Neural crest cell (in vitro differentiated cells): Measurements from ENCODE around the gene LCP2. TPM values are rescaled to one million over a fixed set of nuclear protein-coding genes. Genes with fewer than 3 reads are reported as not detected.
"Not testable (repeated sequence)": the region's sequence is repeated elsewhere in the genome, so short reads cannot be mapped to it uniquely, and the experiment has no call there.

Source experiments
- DNase-seq: peaks from one replicate; pipeline ENCODE4 v3.0.0; 2021; ENCODE audit warnings: low read depth, mixed read lengths, low spot score
- H3K27ac Mint-ChIP-seq: one replicate; pipeline ENCODE4 v1.8.0; 2021; ENCODE audit warnings: mild to moderate bottlenecking, mixed read lengths; ENCODE audit not compliant: unreplicated experiment
- H3K27me3 Mint-ChIP-seq: 2 replicates; pipeline ENCODE4 v1.8.0; 2021; ENCODE audit warnings: low read depth, mild to moderate bottlenecking, mixed read lengths
- H3K36me3 Mint-ChIP-seq: 2 replicates; pipeline ENCODE4 v1.8.0; 2021; ENCODE audit warnings: low read depth, mild to moderate bottlenecking, mixed read lengths
- H3K4me1 Mint-ChIP-seq: 2 replicates; pipeline ENCODE4 v1.8.0; 2021; ENCODE audit warnings: mixed read lengths
- H3K4me3 Mint-ChIP-seq: one replicate; pipeline ENCODE4 v1.8.0; 2021; ENCODE audit warnings: mild to moderate bottlenecking, mixed read lengths
- H3K9me3 Mint-ChIP-seq: 2 replicates; pipeline ENCODE4 v1.8.0; 2021; ENCODE audit warnings: mixed read lengths
- CTCF ChIP-seq: fragments of 200-600 bp; sonication (generic); conservative IDR thresholded peaks from 2 replicates; pipeline ENCODE4 v1.5.0; 2021; ENCODE audit warnings: antibody characterized with exemption, mild to moderate bottlenecking
- total RNA-seq: library from RNA; stranded (reverse); gene quantifications from 2 replicates; pipeline ENCODE4 v1.2.1, GENCODE V29; 2021

LCP2 gene
- total RNA-seq, 1 donor from 2014 or later, result not detected

- Mint-ChIP-seq H3K9me3 (no peaks in the 10 kb centered on the region), H3K27ac (no peak overlapping the region), H3K4me3 (no peak overlapping the region), H3K36me3 (no peaks in the 10 kb centered on the region), H3K4me1 (peaks cover 13% of the 10 kb centered on the region), H3K27me3 (peaks cover 6% of the 10 kb centered on the region)
- no peak for TF ChIP-seq CTCF
- no peak for DNase-seq
Observed at GRCh38 chr5:170247363-170247762, 50.2 kb downstream of the LCP2 start.

- H3K36me3 Mint-ChIP-seq, result no peaks in the 10 kb centered on the region
- H3K9me3 Mint-ChIP-seq, result no peaks in the 10 kb centered on the region
- DNase-seq, result no peak
- no peak overlapping the region for H3K27ac Mint-ChIP-seq
- no peak overlapping the region for H3K4me3 Mint-ChIP-seq
- TF ChIP-seq CTCF, result no peak
- H3K27me3 Mint-ChIP-seq, result peaks cover 3% of the 10 kb centered on the region
- peaks cover 13% of the 10 kb centered on the region for H3K4me1 Mint-ChIP-seq
Observed at GRCh38 chr5:170246126-170246870, 51.3 kb downstream of the LCP2 start.

GRCh38 chr5:170245436-170245835, 52.1 kb downstream of the LCP2 start:
- not testable (repeated sequence) for DNase-seq, H3K27me3 Mint-ChIP-seq, H3K9me3 Mint-ChIP-seq, H3K36me3 Mint-ChIP-seq, H3K27ac Mint-ChIP-seq
- peaks cover 13% of the 10 kb centered on the region for H3K4me1 Mint-ChIP-seq
- peak overlapping the region; percentile 42 for H3K4me3 Mint-ChIP-seq

- Mint-ChIP-seq H3K36me3 (no peaks in the 10 kb centered on the region), H3K4me1 (no peaks in the 10 kb centered on the region), H3K9me3 (no peaks in the 10 kb centered on the region), H3K27ac (no peak overlapping the region), H3K4me3 (no peak overlapping the region), H3K27me3 (no peaks in the 10 kb centered on the region)
- no peak for TF ChIP-seq CTCF
- no peak for DNase-seq
Observed at GRCh38 chr5:170238456-170239196, 59.0 kb downstream of the LCP2 start.

GRCh38 chr5:170235876-170236864, 61.4 kb downstream of the LCP2 start:
- H3K27me3 Mint-ChIP-seq, result no peaks in the 10 kb centered on the region
- no peaks in the 10 kb centered on the region for H3K36me3 Mint-ChIP-seq
- no peaks in the 10 kb centered on the region for H3K9me3 Mint-ChIP-seq
- DNase-seq, result no peak
- H3K4me1 Mint-ChIP-seq, result no peaks in the 10 kb centered on the region
- no peak overlapping the region for H3K4me3 Mint-ChIP-seq
- no peak overlapping the region for H3K27ac Mint-ChIP-seq
- TF ChIP-seq CTCF, result no peak
